Measurements from ENCODE around the gene DUSP15. TPM values are rescaled to one million over a fixed set of nuclear protein-coding genes. Genes with fewer than 3 reads are reported as not detected.

DUSP15 gene
- total and polyA plus RNA-seq, 2 of the 4 experiments (the other 2 are of a cell fraction) = not detected

- ChIA-PET POLR2A (ENCODE audit: unreplicated experiment) (no interaction called here), CTCF (no interaction called here)
- DNase-seq (no peak), ATAC-seq (ENCODE audit: low read depth) (no peak)
- Histone ChIP-seq H2BK15ac (ENCODE audit: low read depth, low read length) (no peak overlapping the region), H2BK20ac (ENCODE audit: low read depth, low read length) (no peak overlapping the region), H3K79me1 (ENCODE audit: low read depth in 1 of 2, low read length in 2 of 2) (no peaks in the 10 kb centered on the region), H3K36me3 (ENCODE audit: control insufficient read depth, insufficient read depth, low read length) (no peaks in the 10 kb centered on the region), H3K14ac (replicated peaks; ENCODE audit: low read depth, low read length) (no peak overlapping the region), H3K4me1 (ENCODE audit: control insufficient read depth, insufficient read depth, low read length) (no peaks in the 10 kb centered on the region), H2BK5ac (ENCODE audit: low read depth, low read length, poor library complexity, severe bottlenecking) (no peak overlapping the region), H3K27me3 (ENCODE audit: control insufficient read depth, insufficient read depth, low read length) (peaks cover 48% of the 10 kb centered on the region), H3K4me3 (ENCODE audit: insufficient read depth, low read depth, low read length) (no peak overlapping the region), H2AK9ac (replicated peaks; ENCODE audit: low read depth, low read length, poor library complexity) (no peak overlapping the region), H4K91ac (ENCODE audit: insufficient read depth, low read depth, low read length) (no peak overlapping the region), H3K23ac (ENCODE audit: low read depth, low read length) (no peak overlapping the region), H4K8ac (ENCODE audit: low read depth in 2 of 2, low read length in 2 of 2) (no peak overlapping the region), H3K9ac (ENCODE audit: low read depth, low read length) (no peak overlapping the region), H3K4ac (ENCODE audit: low read depth, low read length) (no peak overlapping the region), H2AFZ (replicated peaks; ENCODE audit: low read length, poor library complexity) (no peak overlapping the region), H2BK120ac (ENCODE audit: low read depth, low read length) (no peak overlapping the region), H4K20me1 (ENCODE audit: insufficient read depth, low read length) (no peaks in the 10 kb centered on the region), H3K9me3 (ENCODE audit: control insufficient read depth, insufficient read depth, low read length) (no peaks in the 10 kb centered on the region), H3K4me2 (ENCODE audit: low read depth, low read length) (no peak overlapping the region), H3K27ac (ENCODE audit: insufficient read depth, low read length) (no peak overlapping the region), H4K5ac (ENCODE audit: low read depth, low read length) (no peak overlapping the region), H3K9me1 (ENCODE audit: insufficient read depth, low read length) (no peaks in the 10 kb centered on the region), H3K18ac (ENCODE audit: low read depth, low read length) (no peak overlapping the region), H3K56ac (ENCODE audit: extremely low read depth, insufficient read depth, low read length) (no peak overlapping the region), H2AK5ac (ENCODE audit: low read depth, low read length) (no peak overlapping the region)
- no peak for TF ChIP-seq MXI1 (IDR thresholded peaks at IDR 0.05; ENCODE audit: borderline replicate concordance, low read depth, low read length)
- no peak for TF ChIP-seq FOS (IDR thresholded peaks at IDR 0.05; ENCODE audit: low read depth, low read length)
- TF ChIP-seq USF2 (IDR thresholded peaks at IDR 0.05; ENCODE audit: low read depth, low read length) = no peak
- TF ChIP-seq SMC3 (IDR thresholded peaks at IDR 0.05; ENCODE audit: low read depth, low read length) = no peak
- TF ChIP-seq RCOR1 (IDR thresholded peaks at IDR 0.05; ENCODE audit: insufficient replicate concordance, low read length) = no peak
- no peak for TF ChIP-seq MAFK (IDR thresholded peaks at IDR 0.05; ENCODE audit: low read depth, low read length)
- no peak for TF ChIP-seq RAD21 (IDR thresholded peaks at IDR 0.05; ENCODE audit: low read length)
- no peak for TF ChIP-seq BHLHE40 (IDR thresholded peaks at IDR 0.05; ENCODE audit: low read depth, low read length)
- TF ChIP-seq CEBPB (IDR thresholded peaks at IDR 0.05; ENCODE audit: low read depth, low read length) = no peak
- TF ChIP-seq MAZ (IDR thresholded peaks at IDR 0.05; ENCODE audit: borderline replicate concordance, low read depth, low read length) = no peak
- no peak for TF ChIP-seq NFE2L2 (IDR thresholded peaks at IDR 0.05; ENCODE audit: low read depth, low read length)
- no peak for TF ChIP-seq RFX5 (IDR thresholded peaks at IDR 0.05; ENCODE audit: low read depth, low read length)
- TF ChIP-seq ELK1 (IDR thresholded peaks at IDR 0.05; ENCODE audit: borderline replicate concordance, low read depth, low read length) = no peak
- no peak for TF ChIP-seq POLR2A (IDR thresholded peaks at IDR 0.05; ENCODE audit: low read depth, low read length)
- TF ChIP-seq CHD1 (IDR thresholded peaks at IDR 0.05; ENCODE audit: low read depth, low read length) = no peak
- TF ChIP-seq CTCF (conservative IDR thresholded peaks at IDR 0.05; ENCODE audit: low read depth, low read length) = no peak
- dilution Hi-C loops (cut with HindIII; ENCODE audit: low sequenced_read_pairs, unreplicated experiment) = no loop called here
- no CpG with 5 or more reads among the region's 4 CpGs for whole genome bisulfite sequencing, 2 experiments (ENCODE audit: extremely low coverage in 2 of 2, insufficient read length in 1 of 2)
- intact Hi-C loops (cut with micrococcal nuclease) = loop anchor here (5.0 kb wide), 1 partner anchor 746 kb away; no protein-coding TSS in a partner anchor
- in situ Hi-C loops (cut with MboI; ENCODE audit: low sequenced_read_pairs) = no loop called here
- BruUV-seq (replicated peaks) = no TSS peak
These were observed 46.4 kb upstream of the DUSP15 start for GRCh38 chr20:31916708-31917107.
